Lung (tissue), 12 donors: Measurements from ENCODE around the gene C3. TPM values are rescaled to one million over a fixed set of nuclear protein-coding genes. Genes with fewer than 3 reads are reported as not detected.
"Not testable (repeated sequence)": the region's sequence is repeated elsewhere in the genome, so short reads cannot be mapped to it uniquely, and the experiment has no call there.

ENCODE experiments used
- ATAC-seq: fragments of 200-7000 bp; cut with Tn5 transposase; one replicate; pipeline ENCODE4 v1.9.1; 2020; ENCODE audit warnings: moderate number of reproducible peaks; ENCODE audit not compliant: insufficient read depth, low FRiP score
- DNase-seq, 3 donors: peaks; one replicate each; pipeline ENCODE4 v3.0.0-alpha.2; 2013 to 2017
- H3K27ac ChIP-seq, 2 donors: one replicate each; pipeline ENCODE4 v1.5.1; 2013; ENCODE audit warnings: mild to moderate bottlenecking in 2 of 2, moderate library complexity in 2 of 2, control low read depth in 1 of 2, inconsistent platforms in 1 of 2, low read depth in 1 of 2, low read length in 1 of 2
- H3K27me3 ChIP-seq, 3 donors: one replicate each; pipeline ENCODE4 v1.5.1; 2013; ENCODE audit warnings: low read length in 2 of 3; ENCODE audit not compliant: control insufficient read depth in 3 of 3, insufficient read depth in 3 of 3
- H3K36me3 ChIP-seq, 4 donors: one replicate each; pipeline ENCODE4 v1.5.1; 2013; ENCODE audit warnings: low read length in 4 of 4, mild to moderate bottlenecking in 1 of 4, moderate library complexity in 1 of 4; ENCODE audit not compliant: control insufficient read depth in 4 of 4, insufficient read depth in 4 of 4
- H3K4me1 ChIP-seq, 5 donors: one replicate each; pipeline ENCODE4 v1.5.1; 2013; ENCODE audit warnings: low read length in 5 of 5, mild to moderate bottlenecking in 2 of 5, moderate library complexity in 1 of 5; ENCODE audit not compliant: control insufficient read depth in 5 of 5, insufficient read depth in 5 of 5
- H3K4me3 ChIP-seq: one replicate; pipeline ENCODE4 v1.5.1; 2013; ENCODE audit warnings: mild to moderate bottlenecking, control low read depth, moderate library complexity
- H3K9ac ChIP-seq, 2 donors: one replicate each; pipeline ENCODE4 v1.5.1; 2013; ENCODE audit warnings: low read length in 2 of 2, control low read depth in 1 of 2; ENCODE audit not compliant: insufficient read depth in 1 of 2
- H3K9me3 ChIP-seq, 4 donors: one replicate each; pipeline ENCODE4 v1.5.1; 2013; ENCODE audit warnings: low read length in 3 of 4, mild to moderate bottlenecking in 1 of 4, moderate library complexity in 1 of 4; ENCODE audit not compliant: control insufficient read depth in 4 of 4, insufficient read depth in 3 of 4
- WGBS, 2 donors: extraction: QIAGEN DNeasy Blood & Tissue Kit; methylation state at CpG; one replicate each; pipeline ENCODE4 v1.1.7; 2013; 5-methylcytosine and 5-hydroxymethylcytosine counted together
- polyA plus RNA-seq, 2 donors: library from polyadenylated mRNA; stranded (reverse); fragments of 200-250 nt; gene quantifications; one replicate each; pipeline ENCODE4 v1.2.1, GENCODE V29; 2013
- total RNA-seq, 2 donors: library from RNA; depleted of rRNA in 1 of 2; stranded (reverse); fragments of >200 nt in 1 of 2; gene quantifications; one replicate each; pipeline ENCODE4 v1.2.1, GENCODE V29; 2014 to 2021
- TF ChIP-seq, protein P1 (sequence below): IDR thresholded peaks from 2 replicates; pipeline ENCODE4 v1.5.1; 2012; ENCODE audit warnings: mild to moderate bottlenecking; ENCODE audit errors: control extremely low read depth, extremely low read depth
- donor health status: control.
- donor health status: control.
- donor health status: Bipolar disorder and iron deficiency.
- donor health status: healthy.
- donor health status: DM: yes; HTN: yes; CAD: no.

The C3 gene
- total and polyA plus RNA-seq, 4 donors: 613 to 1,612 (median 1,252) TPM

DNA sequence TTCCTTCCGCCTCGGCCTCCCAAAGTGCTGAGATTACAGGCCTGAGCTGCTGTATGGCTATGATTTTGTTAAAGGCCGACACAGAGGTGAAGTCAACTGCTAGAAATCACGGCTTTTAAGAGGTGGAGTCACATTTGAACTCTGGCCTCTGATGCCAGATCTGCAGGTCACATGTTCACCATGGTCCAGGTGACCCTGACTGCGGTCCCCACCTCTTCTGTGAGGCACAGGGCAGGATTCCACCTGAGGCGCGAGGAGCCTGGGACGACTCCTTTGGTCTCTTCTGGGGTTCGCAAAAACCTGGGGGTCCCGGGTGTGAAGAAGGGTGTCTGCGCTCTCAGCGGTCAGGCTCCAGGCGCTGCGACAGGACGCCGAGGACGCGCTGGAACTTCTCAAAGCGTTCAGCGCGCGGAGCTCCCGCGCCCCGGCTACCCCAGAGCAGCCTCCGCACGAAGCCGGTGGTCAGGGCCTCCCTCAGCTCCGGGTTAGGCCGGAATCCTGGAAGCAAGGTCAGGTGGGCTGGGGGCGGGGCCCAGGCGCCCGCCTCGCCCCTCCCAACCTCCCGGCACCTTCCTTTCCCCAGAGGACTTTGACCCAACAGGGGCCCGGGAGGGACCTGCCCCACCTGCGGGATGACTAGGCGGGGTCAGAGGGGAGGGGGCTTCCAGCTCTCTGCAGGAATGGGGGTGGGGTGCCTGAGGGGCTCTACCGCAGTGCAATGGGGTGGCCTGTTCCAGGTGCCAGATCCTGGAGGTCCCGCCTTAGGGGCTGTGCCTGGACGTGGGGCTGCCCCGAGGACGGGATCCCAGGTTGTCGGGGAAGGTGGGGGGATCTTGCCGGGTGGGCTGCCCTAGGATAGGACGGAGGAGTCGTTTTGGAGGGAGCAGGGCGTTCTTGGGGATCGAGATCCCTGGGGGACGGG lies 32.1 kb upstream of the C3 start:
- Histone ChIP-seq H3K4me3 (no peak overlapping the region), H3K9ac (no peak overlapping the region), H3K27ac (peak overlapping the region in 1 of 2 donors; percentile 63), H3K4me1 (peaks cover 0 to 11% (median 6%) of the 10 kb centered on the region in 5 donors), H3K36me3 (peaks cover 15 to 39% (median 31%) of the 10 kb centered on the region in 4 donors), H3K27me3 (no peaks in the 10 kb centered on the region), H3K9me3 (no peaks in the 10 kb centered on the region)
- no peak for ATAC-seq
- DNase-seq: no peak
- TF ChIP-seq, protein P1, sequence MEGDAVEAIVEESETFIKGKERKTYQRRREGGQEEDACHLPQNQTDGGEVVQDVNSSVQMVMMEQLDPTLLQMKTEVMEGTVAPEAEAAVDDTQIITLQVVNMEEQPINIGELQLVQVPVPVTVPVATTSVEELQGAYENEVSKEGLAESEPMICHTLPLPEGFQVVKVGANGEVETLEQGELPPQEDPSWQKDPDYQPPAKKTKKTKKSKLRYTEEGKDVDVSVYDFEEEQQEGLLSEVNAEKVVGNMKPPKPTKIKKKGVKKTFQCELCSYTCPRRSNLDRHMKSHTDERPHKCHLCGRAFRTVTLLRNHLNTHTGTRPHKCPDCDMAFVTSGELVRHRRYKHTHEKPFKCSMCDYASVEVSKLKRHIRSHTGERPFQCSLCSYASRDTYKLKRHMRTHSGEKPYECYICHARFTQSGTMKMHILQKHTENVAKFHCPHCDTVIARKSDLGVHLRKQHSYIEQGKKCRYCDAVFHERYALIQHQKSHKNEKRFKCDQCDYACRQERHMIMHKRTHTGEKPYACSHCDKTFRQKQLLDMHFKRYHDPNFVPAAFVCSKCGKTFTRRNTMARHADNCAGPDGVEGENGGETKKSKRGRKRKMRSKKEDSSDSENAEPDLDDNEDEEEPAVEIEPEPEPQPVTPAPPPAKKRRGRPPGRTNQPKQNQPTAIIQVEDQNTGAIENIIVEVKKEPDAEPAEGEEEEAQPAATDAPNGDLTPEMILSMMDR: no peak
- 78 to 83% methylated on average over 49 to 50 of the region's 50 CpGs for WGBS, 2 donors

DNA sequence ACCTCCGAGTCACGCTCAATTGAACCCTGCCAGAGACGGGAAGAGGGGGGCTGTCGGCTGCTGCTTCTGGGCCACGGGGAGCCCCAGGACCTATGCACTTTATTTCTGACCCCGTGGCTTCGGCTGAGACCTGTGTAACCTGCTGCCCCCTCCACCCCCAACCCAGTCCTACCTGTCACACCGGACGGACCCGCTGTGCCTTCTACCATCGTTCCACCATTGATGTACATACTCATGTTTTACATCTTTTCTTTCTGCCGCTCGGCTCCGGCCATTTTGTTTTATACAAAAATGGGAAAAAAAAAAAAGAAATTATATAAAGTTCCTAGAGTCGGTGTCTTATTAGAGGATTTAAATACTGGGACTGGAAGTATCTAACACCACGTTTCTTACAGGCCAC lies 30.7 kb upstream of the C3 start:
- H3K4me1 ChIP-seq: peaks cover 0 to 11% (median 6%) of the 10 kb centered on the region in 5 donors
- no peak for DNase-seq
- no peaks in the 10 kb centered on the region for H3K27me3 ChIP-seq
- H3K27ac ChIP-seq: no peak overlapping the region
- TF ChIP-seq, protein P1: no peak
- ATAC-seq: no peak
- 94 to 95% methylated on average over 16 of the region's 16 CpGs for WGBS, 2 donors
- no peak overlapping the region for H3K9ac ChIP-seq
- no peaks in the 10 kb centered on the region for H3K9me3 ChIP-seq
- peaks cover 20 to 47% (median 43%) of the 10 kb centered on the region in 4 donors for H3K36me3 ChIP-seq
- H3K4me3 ChIP-seq: no peak overlapping the region

DNA sequence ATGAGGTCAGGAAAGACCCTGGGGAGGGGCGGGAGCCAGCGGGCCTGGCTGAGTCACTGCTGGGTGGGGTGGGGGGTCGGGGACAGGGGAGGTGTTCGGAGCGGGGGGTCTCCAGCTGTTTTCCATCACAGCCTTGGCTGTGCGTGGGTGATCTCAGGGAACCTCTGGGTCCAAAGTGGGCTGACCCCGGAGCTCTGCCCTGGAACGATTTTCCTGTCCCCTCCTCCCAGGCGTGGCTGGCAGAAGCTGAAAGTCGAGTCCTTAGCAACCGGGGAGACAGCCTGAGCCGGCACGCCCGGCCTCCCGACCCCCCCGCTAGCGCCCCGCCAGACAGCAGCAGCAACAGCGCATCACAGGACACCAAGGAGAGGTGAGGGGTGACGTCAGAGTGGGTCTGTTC lies 29.6 kb upstream of the C3 start:
- H3K9ac ChIP-seq: no peak overlapping the region
- no peak for ATAC-seq
- no peak overlapping the region for H3K4me3 ChIP-seq
- peaks cover 0 to 18% (median 10%) of the 10 kb centered on the region in 5 donors for H3K4me1 ChIP-seq
- TF ChIP-seq, protein P1: no peak
- peak; percentile 64 to 84 (median 75) for DNase-seq
- 72 to 88% methylated on average over 19 to 20 of the region's 20 CpGs for WGBS, 2 donors
- no peak overlapping the region for H3K27ac ChIP-seq
- H3K9me3 ChIP-seq: no peaks in the 10 kb centered on the region
- peaks cover 23 to 51% (median 48%) of the 10 kb centered on the region in 4 donors for H3K36me3 ChIP-seq
- H3K27me3 ChIP-seq: no peaks in the 10 kb centered on the region

DNA sequence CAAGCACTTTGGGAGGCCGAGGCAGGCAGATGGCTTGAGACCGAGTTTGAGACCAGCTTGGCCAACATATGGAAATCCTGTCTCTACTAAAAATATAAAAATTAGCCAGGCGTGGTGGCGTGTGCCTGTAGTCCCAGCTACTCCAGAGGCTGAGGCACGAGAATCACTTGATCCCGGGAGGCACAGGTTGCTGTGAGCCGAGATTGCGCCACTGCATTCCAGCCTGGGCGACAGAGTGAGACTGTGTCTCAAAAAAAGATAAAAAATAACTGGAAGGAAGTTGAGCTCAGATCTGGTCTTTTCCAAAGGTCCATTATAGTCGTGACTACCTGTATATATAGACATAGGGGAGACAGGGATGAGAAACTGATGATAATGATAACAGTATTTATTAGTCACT lies 28.1 kb upstream of the C3 start:
- not testable (repeated sequence) for H3K9me3 ChIP-seq, DNase-seq, ATAC-seq, H3K4me3 ChIP-seq, H3K27me3 ChIP-seq, H3K9ac ChIP-seq
- WGBS, 2 donors: 71 to 85% methylated on average over 10 of the region's 10 CpGs
- Histone ChIP-seq H3K36me3 (peaks cover 26 to 57% (median 47%) of the 10 kb centered on the region in 4 donors), H3K4me1 (peaks cover 0 to 33% (median 20%) of the 10 kb centered on the region in 5 donors), H3K27ac (peak overlapping the region in 1 of 2 donors; percentile 44)
